HPDE6-E6E7 (cell line): ENCODE data around the gene ELF4.

ENCODE experiments used
- DNase-seq: peaks from one replicate; pipeline ENCODE4 v3.0.0; 2011; ENCODE audit warnings: missing footprints; ENCODE audit errors: extremely low spot score

Gene ELF4

GRCh38 chrX:130047416-130047815 is 62.9 kb downstream of the ELF4 start:
- DNase-seq, result no peak

DNA sequence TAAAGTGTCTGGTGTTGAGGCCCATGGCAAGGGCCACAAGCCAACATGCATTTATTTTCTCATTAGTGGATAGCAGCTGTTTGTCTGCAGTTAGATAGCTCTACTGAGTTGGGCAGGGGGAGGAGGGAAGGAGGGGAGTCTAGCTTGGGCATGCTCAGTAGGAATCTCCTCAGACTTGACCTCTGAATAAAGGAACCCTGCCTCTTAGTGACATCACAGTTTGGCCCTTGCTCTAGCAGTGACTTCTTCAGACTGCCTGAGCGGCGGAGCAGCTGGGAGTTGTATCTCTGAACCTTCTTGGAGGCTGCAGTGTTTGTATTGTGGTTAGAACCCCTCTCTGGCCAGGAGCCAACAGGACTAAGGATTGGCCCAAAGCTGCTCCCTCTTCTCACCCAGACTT is 70.5 kb downstream of the ELF4 start:
- DNase-seq, result no peak

GRCh38 chrX:130034178-130034577 is 76.1 kb downstream of the ELF4 start:
- no peak for DNase-seq

DNA sequence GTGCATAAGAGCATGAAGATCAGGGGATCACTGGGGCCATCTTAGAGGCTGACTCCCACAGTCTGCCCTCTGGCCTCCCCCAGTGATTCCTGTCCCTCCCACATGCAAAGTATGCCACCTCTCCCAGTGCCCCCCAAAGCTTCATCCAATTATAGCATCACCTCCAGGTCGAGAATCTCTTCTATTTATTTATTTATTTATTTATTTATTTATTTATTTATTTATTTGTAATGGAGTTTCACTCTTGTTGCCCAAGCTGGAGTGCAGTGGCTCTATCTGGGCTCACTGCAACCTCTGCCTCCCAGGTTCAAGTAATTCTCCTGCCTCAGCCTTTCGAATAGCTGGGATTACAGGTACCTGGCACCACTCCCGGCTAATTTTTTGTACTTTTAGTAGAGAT is 77.7 kb downstream of the ELF4 start:
- DNase-seq, result no peak

DNA sequence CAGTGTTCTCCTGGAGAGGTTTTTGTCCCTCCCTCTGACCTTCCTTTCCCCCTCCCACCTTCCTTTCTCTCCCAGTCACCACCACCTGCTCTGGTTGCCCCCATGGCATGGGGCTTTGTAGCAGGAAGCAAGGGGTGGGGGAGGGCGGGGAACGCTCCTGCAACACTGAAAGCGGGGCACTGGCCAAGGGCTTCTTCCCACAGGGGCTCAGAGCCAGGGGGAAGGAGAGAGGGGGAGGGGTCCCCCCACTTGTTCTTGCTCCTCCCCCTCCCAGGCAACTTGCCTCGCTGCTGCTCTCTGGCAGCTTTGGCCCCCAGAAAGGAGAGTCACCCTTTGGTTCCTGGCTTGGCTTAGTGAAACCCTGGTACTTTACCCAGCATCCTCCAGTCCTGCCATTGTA is 79.5 kb downstream of the ELF4 start:
- DNase-seq, result no peak

GRCh38 chrX:130028196-130028595 is 82.1 kb downstream of the ELF4 start:
- no peak for DNase-seq

DNA sequence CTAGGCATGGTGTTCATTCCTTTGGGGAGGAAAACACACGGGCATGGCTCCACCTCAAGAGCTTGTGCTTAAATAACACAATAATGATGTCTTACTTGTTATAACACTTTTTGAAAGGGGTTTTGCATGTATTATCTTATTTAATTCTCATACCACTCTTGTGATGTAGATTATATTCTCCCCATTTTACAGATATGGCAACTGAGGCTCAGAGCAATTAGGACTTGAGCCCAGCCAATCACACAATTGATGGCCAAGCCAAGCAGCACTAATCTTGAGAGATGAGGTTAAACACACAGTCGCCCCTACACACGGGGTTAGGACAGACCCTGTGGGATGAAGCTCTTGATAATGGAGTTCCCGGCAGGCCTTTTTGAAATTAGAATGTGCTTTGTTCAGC is 82.7 kb downstream of the ELF4 start:
- no peak for DNase-seq

DNA sequence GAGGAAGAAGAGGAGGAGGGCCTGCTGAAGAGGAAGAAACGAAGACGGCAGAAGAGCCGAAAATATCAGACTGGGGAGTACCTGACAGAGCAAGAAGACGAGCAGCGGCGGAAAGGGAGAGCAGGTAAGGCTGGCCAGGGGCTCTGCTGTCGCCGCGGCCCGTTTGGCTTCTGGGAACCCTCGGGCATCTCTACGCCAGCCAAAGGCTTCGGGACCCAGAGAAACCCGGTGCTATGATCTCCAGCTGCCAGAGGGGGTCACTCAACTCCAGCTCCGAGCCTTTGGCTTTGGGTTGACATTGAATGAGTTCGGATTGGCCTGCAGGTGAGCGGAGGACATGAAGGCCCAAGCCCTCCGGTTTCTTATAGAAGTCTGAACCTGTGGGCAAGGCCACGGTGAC is 85.0 kb downstream of the ELF4 start:
- no peak for DNase-seq

DNA sequence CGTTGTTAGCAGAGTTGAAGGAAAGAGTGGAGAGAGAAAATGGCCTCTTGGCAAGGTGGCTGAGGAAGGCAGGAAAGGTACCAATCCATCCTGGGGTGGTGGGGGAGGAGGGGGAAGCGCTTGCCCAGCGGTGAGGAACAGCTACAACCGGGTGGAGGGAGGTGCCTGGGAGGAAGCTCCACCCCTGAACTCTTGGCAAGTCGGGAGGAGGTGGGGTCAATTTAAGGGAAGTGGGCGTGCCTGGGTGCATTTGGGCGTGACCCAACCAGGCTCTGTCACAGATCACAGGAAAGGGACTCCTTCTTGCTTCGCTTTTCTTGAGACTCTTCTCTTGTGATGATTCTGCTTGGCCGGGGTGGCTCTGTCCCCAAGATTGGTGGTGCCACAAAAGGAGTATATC is 86.2 kb downstream of the ELF4 start:
- no peak for DNase-seq

- DNase-seq, result no peak
Observed at GRCh38 chrX:130020661-130021324, 89.5 kb downstream of the ELF4 start.

DNA sequence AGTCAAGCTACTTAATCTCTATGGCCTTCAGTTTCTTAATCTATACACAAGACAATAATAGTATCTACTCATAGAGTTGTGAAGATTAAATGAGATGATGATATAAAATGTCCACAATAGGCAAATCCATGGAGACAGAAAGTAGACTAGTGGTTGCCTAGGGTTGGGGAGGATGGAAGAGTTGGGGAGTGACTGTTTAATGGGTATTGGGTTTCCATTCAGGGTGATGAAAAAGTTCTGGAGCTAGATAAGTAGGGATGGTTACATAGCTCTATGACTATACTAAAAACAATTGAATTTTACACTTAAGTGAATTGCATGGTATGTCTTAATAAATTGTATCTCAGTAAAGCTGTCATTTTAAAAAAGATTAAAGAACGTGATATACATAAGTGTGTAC is 92.2 kb downstream of the ELF4 start:
- no peak for DNase-seq

- DNase-seq, result no peak
Observed at GRCh38 chrX:130015181-130015580, 95.1 kb downstream of the ELF4 start.
